ENCODE data around the gene LSG1. TPM values are rescaled to one million over a fixed set of nuclear protein-coding genes. Genes with fewer than 3 reads are reported as not detected.

Gene LSG1
- total and polyA plus RNA-seq, 2 experiments from 2014 or later = 26.9 to 36.5 TPM

DNA sequence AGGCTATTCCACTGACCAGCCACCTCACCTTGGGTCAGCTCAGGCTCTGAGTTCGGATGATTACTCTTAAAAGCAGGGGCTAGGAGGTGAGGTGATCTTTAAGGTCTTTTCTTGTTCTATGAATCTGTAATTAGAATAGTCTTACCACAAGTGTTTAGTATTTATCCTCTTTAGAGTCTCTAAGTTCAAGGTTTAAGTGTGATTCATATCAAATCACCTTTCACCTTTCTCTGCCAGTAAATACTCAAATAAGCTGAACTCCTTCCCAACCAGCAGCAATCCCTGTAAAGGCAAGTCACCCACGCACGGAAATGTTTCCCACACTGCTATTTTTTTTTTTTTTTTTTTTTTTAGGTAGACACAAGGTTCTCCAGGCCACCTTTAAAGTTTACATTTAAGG is 24.2 kb downstream of the LSG1 start:
- Histone ChIP-seq H3K4me2 (ENCODE audit: unreplicated experiment) (no peak overlapping the region), H3K36me3 (ENCODE audit: low read depth) (peaks cover 59% of the 10 kb centered on the region), H3K79me2 (ENCODE audit: insufficient read depth) (peaks cover 5% of the 10 kb centered on the region; the same call in 1 of the 2 replicates), H3K27ac (no peak overlapping the region), H3F3A (ENCODE audit: insufficient read depth) (no peaks in the 10 kb centered on the region), H3K4me1 (ENCODE audit: insufficient read depth) (no peaks in the 10 kb centered on the region), H3K9me2 (ENCODE audit: insufficient read depth) (no peaks in the 10 kb centered on the region), H3K4me3 (no peak overlapping the region), H3K9me3 (ENCODE audit: low read depth) (no peaks in the 10 kb centered on the region), H2AFZ (no peak overlapping the region), H4K20me1 (ENCODE audit: insufficient read depth) (no peaks in the 10 kb centered on the region), H3K27me3 (replicated peaks; ENCODE audit: insufficient read depth) (no peaks in the 10 kb centered on the region), H3K9ac (no peak overlapping the region)
- no peak for DNase-seq
- TF ChIP-seq EZH2phosphoT487 (IDR thresholded peaks at IDR 0.05; ENCODE audit: insufficient read depth, low read depth) (no peak), EZH2 (IDR thresholded peaks at IDR 0.05; ENCODE audit: insufficient read depth, poor library complexity, severe bottlenecking) (no peak)
- in situ Hi-C loops (cut with MboI) = no loop called here
- 88 to 90% methylated on average over 3 of the region's 3 CpGs for WGBS, 2 experiments (ENCODE audit: low coverage in 1 of 2, low lambda C conversion rate in 2 of 2, missing lambda C conversion rate in 2 of 2)

- Histone ChIP-seq H3K9ac (no peak overlapping the region), H3K27ac (no peak overlapping the region), H3K4me2 (ENCODE audit: unreplicated experiment) (no peak overlapping the region), H3K27me3 (replicated peaks; ENCODE audit: insufficient read depth) (no peaks in the 10 kb centered on the region), H3K9me2 (ENCODE audit: insufficient read depth) (no peaks in the 10 kb centered on the region), H3K4me3 (no peak overlapping the region), H2AFZ (no peak overlapping the region), H4K20me1 (ENCODE audit: insufficient read depth) (no peaks in the 10 kb centered on the region), H3K36me3 (ENCODE audit: low read depth) (peaks cover 38% of the 10 kb centered on the region; the same call in 1 of the 2 replicates), H3K4me1 (ENCODE audit: insufficient read depth) (peaks cover 12% of the 10 kb centered on the region), H3F3A (ENCODE audit: insufficient read depth) (peaks cover 29% of the 10 kb centered on the region), H3K79me2 (ENCODE audit: insufficient read depth) (peaks cover 20% of the 10 kb centered on the region; the same call in 1 of the 2 replicates), H3K9me3 (ENCODE audit: low read depth) (no peaks in the 10 kb centered on the region)
- TF ChIP-seq EZH2 (IDR thresholded peaks at IDR 0.05; ENCODE audit: insufficient read depth, poor library complexity, severe bottlenecking) = no peak
- no peak for TF ChIP-seq EZH2phosphoT487 (IDR thresholded peaks at IDR 0.05; ENCODE audit: insufficient read depth, low read depth)
- DNase-seq = no peak
- in situ Hi-C loops (cut with MboI) = no loop called here
- WGBS, 2 experiments (ENCODE audit: low coverage in 1 of 2, low lambda C conversion rate in 2 of 2, missing lambda C conversion rate in 2 of 2) = 97 to 99% methylated on average over 2 of the region's 2 CpGs
These were observed 29.2 kb downstream of the LSG1 start for GRCh38 chr3:194642769-194643168.

DNA sequence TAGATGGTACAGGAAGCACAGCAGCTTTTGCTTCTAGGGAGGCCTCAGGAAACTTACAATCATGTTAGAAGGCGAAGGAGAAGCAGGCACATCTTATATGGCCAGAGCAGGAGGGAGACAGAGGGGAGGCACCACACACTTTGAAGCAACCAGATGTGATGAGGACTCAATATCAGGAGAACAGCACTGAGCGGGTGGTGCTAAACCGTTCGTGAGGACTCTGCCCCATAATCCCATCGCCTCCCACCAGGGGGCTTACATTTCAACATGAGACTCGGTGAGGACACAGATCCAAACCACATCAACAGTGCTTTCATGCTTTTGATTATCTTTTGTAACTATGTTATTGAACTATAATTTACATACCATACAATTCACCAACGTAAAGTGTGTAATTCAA is 31.2 kb downstream of the LSG1 start:
- Histone ChIP-seq H3K4me2 (ENCODE audit: unreplicated experiment) (no peak overlapping the region), H3K9me3 (ENCODE audit: low read depth) (no peaks in the 10 kb centered on the region), H3K9me2 (ENCODE audit: insufficient read depth) (no peaks in the 10 kb centered on the region), H3K79me2 (ENCODE audit: insufficient read depth) (peaks cover 20% of the 10 kb centered on the region; the same call in 1 of the 2 replicates), H3K27me3 (replicated peaks; ENCODE audit: insufficient read depth) (no peaks in the 10 kb centered on the region), H3K4me1 (ENCODE audit: insufficient read depth) (peaks cover 12% of the 10 kb centered on the region), H3K27ac (0 out of 2 replicates have a peak overlapping the region, but pooled peaks have one; percentile 40), H3K4me3 (no peak overlapping the region), H3K9ac (no peak overlapping the region), H3K36me3 (ENCODE audit: low read depth) (peaks cover 34% of the 10 kb centered on the region; the same call in 1 of the 2 replicates), H3F3A (ENCODE audit: insufficient read depth) (peaks cover 29% of the 10 kb centered on the region), H4K20me1 (ENCODE audit: insufficient read depth) (no peaks in the 10 kb centered on the region), H2AFZ (no peak overlapping the region)
- peak; percentile 41 for DNase-seq
- TF ChIP-seq EZH2 (IDR thresholded peaks at IDR 0.05; ENCODE audit: insufficient read depth, poor library complexity, severe bottlenecking) (no peak), EZH2phosphoT487 (IDR thresholded peaks at IDR 0.05; ENCODE audit: insufficient read depth, low read depth) (no peak)
- WGBS, 2 experiments (ENCODE audit: low coverage in 1 of 2, low lambda C conversion rate in 2 of 2, missing lambda C conversion rate in 2 of 2) = 78 to 79% methylated on average over 7 of the region's 7 CpGs
- in situ Hi-C loops (cut with MboI) = no loop called here

- no peak for DNase-seq
- no peak overlapping the region for H3K27ac ChIP-seq
- H4K20me1 ChIP-seq (ENCODE audit: insufficient read depth) = no peaks in the 10 kb centered on the region
- no peaks in the 10 kb centered on the region for H3K27me3 ChIP-seq (replicated peaks; ENCODE audit: insufficient read depth)
- H3K36me3 ChIP-seq (ENCODE audit: low read depth) = peaks cover 21% of the 10 kb centered on the region; the same call in 1 of the 2 replicates
- no peak for TF ChIP-seq EZH2 (IDR thresholded peaks at IDR 0.05; ENCODE audit: insufficient read depth, poor library complexity, severe bottlenecking)
- TF ChIP-seq EZH2phosphoT487 (IDR thresholded peaks at IDR 0.05; ENCODE audit: insufficient read depth, low read depth) = no peak
- no peaks in the 10 kb centered on the region for H3K9me3 ChIP-seq (ENCODE audit: low read depth)
- 86 to 88% methylated on average over 10 of the region's 10 CpGs for WGBS, 2 experiments (ENCODE audit: low coverage in 1 of 2, low lambda C conversion rate in 2 of 2, missing lambda C conversion rate in 2 of 2)
- no peak overlapping the region for H3K9ac ChIP-seq
- H3K79me2 ChIP-seq (ENCODE audit: insufficient read depth) = peaks cover 20% of the 10 kb centered on the region; the same call in 1 of the 2 replicates
- H3F3A ChIP-seq (ENCODE audit: insufficient read depth) = peaks cover 29% of the 10 kb centered on the region
- in situ Hi-C loops (cut with MboI) = no loop called here
- H3K4me3 ChIP-seq = no peak overlapping the region
- H2AFZ ChIP-seq = no peak overlapping the region
- H3K4me2 ChIP-seq (ENCODE audit: unreplicated experiment) = no peak overlapping the region
- H3K9me2 ChIP-seq (ENCODE audit: insufficient read depth) = no peaks in the 10 kb centered on the region
- H3K4me1 ChIP-seq (ENCODE audit: insufficient read depth) = peaks cover 12% of the 10 kb centered on the region
These were observed 32.9 kb downstream of the LSG1 start for GRCh38 chr3:194638991-194639605.

Data from GM23248 (cell line).